Ovary (tissue), 3 donors: ENCODE measurements around the gene ITPRID2.

Source experiments
- CTCF ChIP-seq, 3 donors: fragments of 450-650 bp in 2 of 3; fragments of 200-600 bp in 1 of 3; IDR thresholded peaks; one replicate each; pipeline versions ENCODE4 v1.5.1 to v1.8.0; 2016 to 2022; ENCODE audit warnings: antibody characterized with exemption in 3 of 3, mild to moderate bottlenecking in 1 of 3
- EP300 ChIP-seq: sonication (generic); formaldehyde crosslinking; IDR thresholded peaks from one replicate; pipeline ENCODE4 v1.6.1; 2017; ENCODE audit warnings: antibody characterized with exemption
- donor health status: DM: no; HTN: no; CAD: no.

- TF ChIP-seq CTCF (IDR thresholded peaks at IDR 0.05) = no peak
- no peak for TF ChIP-seq EP300
Measured at GRCh38 chr2:181894381-181894780, 2.9 kb downstream of the ITPRID2 start.
